Fibroblast of pulmonary artery (primary cell): Measurements from ENCODE around the gene CHST8.

Source experiments
- DNase-seq: peaks from one replicate; pipeline ENCODE4 v3.0.0-alpha.2; 2010; ENCODE audit warnings: low read depth
- H3K4me3 ChIP-seq: replicated peaks from 2 replicates; pipeline ENCODE4 v1.5.1; 2011; ENCODE audit warnings: low read depth, mild to moderate bottlenecking, control low read depth, low read length, moderate library complexity
- CTCF ChIP-seq: IDR thresholded peaks from 2 replicates; pipeline ENCODE4 v1.5.1; 2011; ENCODE audit warnings: mild to moderate bottlenecking, control low read depth, low read length, inconsistent platforms; ENCODE audit errors: missing control alignments

CHST8 gene

GRCh38 chr19:33819880-33820781 lies 198.4 kb downstream of the CHST8 start:
- H3K4me3 ChIP-seq = peak overlapping the region; percentile 45
- DNase-seq = peak; percentile 88
- no peak for TF ChIP-seq CTCF

- DNase-seq = no peak
- TF ChIP-seq CTCF = no peak
- no peak overlapping the region for H3K4me3 ChIP-seq
Measured at GRCh38 chr19:33821871-33822270, 200.1 kb downstream of the CHST8 start.
